Endothelial cell of umbilical vein (primary cell): ENCODE results near the gene NEUROD4. TPM values are rescaled to one million over a fixed set of nuclear protein-coding genes. Genes with fewer than 3 reads are reported as not detected.

Source experiments
- BruUV-seq: library from RNA; stranded (reverse); fragments of 400-500 nt; replicated peaks from 2 replicates; lab custom pipeline; 2021; lab: Mats Ljungman, UMichigan
- CTCF ChIA-PET: fragments of 300-600, 350-600 bp; sonication (Branson Sonifier 250); formaldehyde crosslinking; loops from one replicate; lab custom pipeline; 2021; ENCODE audit warnings: antibody characterized with exemption, inconsistent platforms; lab: Charles Lee
- POLR2A ChIA-PET: fragments of 300-600, 350-600 bp; sonication (Branson Sonifier 250); formaldehyde crosslinking; loops from one replicate; lab custom pipeline; 2021; ENCODE audit warnings: antibody characterized with exemption, inconsistent platforms; lab: Charles Lee
- DNase-seq: peaks from one replicate; pipeline ENCODE4 v3.0.0-alpha.2; 2011; ENCODE audit warnings: low read depth, low spot score
- FAIRE-seq: peaks from 2 replicates; lab custom pipeline; 2011; peaks lifted over from hg19 to GRCh38; lab: Jason Lieb, UNC
- H2AFZ ChIP-seq: 2 replicates; pipeline ENCODE4 v1.6.0; 2012; ENCODE audit warnings: low read depth, low read length, control low read depth, inconsistent platforms
- H3K27ac ChIP-seq: 2 replicates; pipeline ENCODE4 v1.5.1; 2011; ENCODE audit warnings: low read depth, mild to moderate bottlenecking, control low read depth, low read length, moderate library complexity; ENCODE audit not compliant: insufficient read depth
- H3K27me3 ChIP-seq, 2 experiments: 2 replicates each; pipeline versions ENCODE4 v1.6.0 to v1.6.1; 2011; ENCODE audit warnings: low read length in 2 of 2, mixed read lengths in 1 of 2; ENCODE audit not compliant: control insufficient read depth in 2 of 2, insufficient read depth in 2 of 2
- H3K36me3 ChIP-seq, 2 experiments: 2 replicates in 1 of 2; 3 replicates in 1 of 2; pipeline ENCODE4 v1.5.1; 2011; ENCODE audit warnings: low read length in 2 of 2, mild to moderate bottlenecking in 1 of 2, moderate library complexity in 1 of 2; ENCODE audit not compliant: control insufficient read depth in 2 of 2, insufficient read depth in 2 of 2; ENCODE audit errors: extremely low read depth in 1 of 2
- H3K4me1 ChIP-seq: 3 replicates; pipeline ENCODE4 v1.5.1; 2011; ENCODE audit warnings: mild to moderate bottlenecking, low read length; ENCODE audit not compliant: control insufficient read depth, insufficient read depth; ENCODE audit errors: extremely low read depth
- H3K4me2 ChIP-seq: 2 replicates; pipeline ENCODE4 v1.6.1; 2011; ENCODE audit warnings: low read length, control low read depth, mixed read lengths; ENCODE audit not compliant: insufficient read depth
- H3K4me3 ChIP-seq, 3 experiments: fragments of 200-600 bp in 1 of 3; sonication (generic), shearing (Covaris generic) in 1 of 3; replicated peaks in 1 of 3; 2 replicates each; pipeline ENCODE4 v1.5.1; 2011 to 2016; ENCODE audit warnings: control low read depth in 3 of 3, low read length in 3 of 3, mild to moderate bottlenecking in 2 of 3, inconsistent platforms in 1 of 3, low read depth in 1 of 3, moderate library complexity in 1 of 3; ENCODE audit not compliant: insufficient read depth in 1 of 3
- H3K79me2 ChIP-seq: 2 replicates; pipeline ENCODE4 v1.6.0; 2012; ENCODE audit warnings: low read length, inconsistent platforms; ENCODE audit not compliant: control insufficient read depth, insufficient read depth
- H3K9ac ChIP-seq: replicated peaks from 2 replicates; pipeline ENCODE3; 2011; ENCODE audit warnings: low read length, control low read depth; ENCODE audit not compliant: insufficient read depth; ENCODE audit errors: extremely low read depth
- H3K9me1 ChIP-seq: replicated peaks from 3 replicates; pipeline ENCODE4 v1.6.0; 2011; ENCODE audit warnings: mild to moderate bottlenecking, low read length; ENCODE audit not compliant: control insufficient read depth, insufficient read depth; ENCODE audit errors: extremely low read depth
- H3K9me3 ChIP-seq: replicated peaks from 2 replicates; pipeline ENCODE4 v1.5.1; 2012; ENCODE audit warnings: low read length, inconsistent platforms; ENCODE audit not compliant: control insufficient read depth, insufficient read depth
- H4K20me1 ChIP-seq: replicated peaks from 2 replicates; pipeline ENCODE3; 2011; ENCODE audit warnings: mild to moderate bottlenecking, low read length; ENCODE audit not compliant: control insufficient read depth, insufficient read depth; ENCODE audit errors: extremely low read depth
- EZH2 ChIP-seq: IDR thresholded peaks from 2 replicates; pipeline ENCODE4 v1.6.1; 2012; ENCODE audit warnings: borderline replicate concordance, low read depth, mild to moderate bottlenecking, moderate library complexity, low read length, inconsistent platforms; ENCODE audit not compliant: severe bottlenecking
- FOS ChIP-seq: IDR thresholded peaks from 2 replicates; pipeline ENCODE4 v1.6.1; 2011; ENCODE audit warnings: mild to moderate bottlenecking, low read length, moderate library complexity, borderline replicate concordance; ENCODE audit not compliant: insufficient read depth
- GATA2 ChIP-seq: IDR thresholded peaks from 2 replicates; pipeline ENCODE4 v1.7.0; 2011; ENCODE audit warnings: low read depth, mild to moderate bottlenecking, moderate library complexity, mixed read lengths, low read length; ENCODE audit not compliant: insufficient read length, insufficient read depth
- JUN ChIP-seq: IDR thresholded peaks from 2 replicates; pipeline ENCODE4 v1.6.1; 2011; ENCODE audit warnings: borderline replicate concordance, low read depth; ENCODE audit not compliant: insufficient read length, insufficient read depth
- MYC ChIP-seq: IDR thresholded peaks from one replicate; pipeline ENCODE4 v1.6.1; 2011; ENCODE audit warnings: mild to moderate bottlenecking, low read depth, low read length
- POLR2A ChIP-seq: IDR thresholded peaks from 2 replicates; pipeline ENCODE4 v1.6.1; 2012; ENCODE audit warnings: low read depth, mild to moderate bottlenecking, control low read depth, low read length
- POLR2AphosphoS5 ChIP-seq: IDR thresholded peaks from 2 replicates; pipeline ENCODE4 v1.6.1; 2012; ENCODE audit warnings: low read depth, mild to moderate bottlenecking, control low read depth, low read length, moderate library complexity; ENCODE audit not compliant: insufficient read depth
- dilution Hi-C: fragments of 300-500 bp; cut with MboI; formaldehyde crosslinking; loops from one replicate; pipeline ENCODE4 v1.15.0; 2019; ENCODE audit warnings: low sequenced_read_pairs; ENCODE audit not compliant: extremely low pct_ligation_motif_present
- intact Hi-C: fragments of 100-400 bp; cut with micrococcal nuclease; formaldehyde crosslinking; loops from one replicate; pipeline ENCODE4 v1.10.0; 2022
- polyA plus RNA-seq, 4 experiments: library from polyadenylated mRNA; depleted of rRNA in 3 of 4; stranded (reverse) in 3 of 4; unstranded in 1 of 4; fragments of >200 nt; gene quantifications; 2 replicates each; pipeline versions ENCODE4 v1.2.1 to v1.2.3, GENCODE V29; 2011 to 2012; ENCODE audit warnings: missing spikeins in 1 of 4
- total RNA-seq: library from RNA; stranded (reverse); gene quantifications from 2 replicates; pipeline ENCODE4 v1.2.3, GENCODE V29; 2021
- TF ChIP-seq, protein P1 (sequence below), 2 donors: IDR thresholded peaks; 1 replicate in 1 of 2; 2 replicates in 1 of 2; pipeline ENCODE4 v1.5.1; 2011; ENCODE audit warnings: low read length in 2 of 2, mild to moderate bottlenecking in 2 of 2, moderate library complexity in 2 of 2, control low read depth in 1 of 2, inconsistent platforms in 1 of 2, low read depth in 1 of 2; ENCODE audit not compliant: insufficient read depth in 1 of 2; ENCODE audit errors: extremely low read depth in 1 of 2
- TF ChIP-seq, protein P2 (sequence below): IDR thresholded peaks from 2 replicates; pipeline ENCODE4 v1.6.1; 2011; ENCODE audit not compliant: insufficient read depth, insufficient read length

Gene NEUROD4
- total and polyA plus RNA-seq, 2 donors (not counting 3 experiments of a cell fraction or from before 2014, with no cell fraction given), result not detected

DNA sequence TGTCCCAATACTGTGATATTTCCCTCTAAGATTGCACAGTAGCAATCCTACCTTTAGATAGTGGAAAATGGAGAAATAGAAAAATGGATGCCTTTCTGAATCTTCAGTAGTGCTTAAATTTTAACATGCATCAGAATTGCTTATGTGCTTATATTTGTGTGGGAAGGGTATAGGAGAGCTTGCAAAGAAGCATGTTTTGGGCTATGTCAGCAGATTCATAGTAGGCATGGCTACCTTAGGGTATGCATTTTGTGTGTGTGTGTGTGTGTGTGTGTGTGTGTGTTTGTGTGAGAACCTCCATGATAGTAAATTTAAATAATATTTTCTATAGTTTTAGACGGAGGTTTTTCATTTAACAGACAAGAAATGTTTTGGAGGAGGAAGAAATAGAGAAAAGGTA is 38.3 kb downstream of the NEUROD4 start:
- FAIRE-seq, result no peak
- H4K20me1 ChIP-seq, result no peaks in the 10 kb centered on the region
- no peak for DNase-seq
- H3K79me2 ChIP-seq, result no peaks in the 10 kb centered on the region
- H3K4me2 ChIP-seq, result no peak overlapping the region
- H3K4me3 ChIP-seq, result no peak overlapping the region
- TF ChIP-seq POLR2A (no peak), MYC (no peak), EZH2 (no peak), GATA2 (no peak), POLR2AphosphoS5 (no peak), JUN (no peak), FOS (no peak)
- TF ChIP-seq, protein P1, sequence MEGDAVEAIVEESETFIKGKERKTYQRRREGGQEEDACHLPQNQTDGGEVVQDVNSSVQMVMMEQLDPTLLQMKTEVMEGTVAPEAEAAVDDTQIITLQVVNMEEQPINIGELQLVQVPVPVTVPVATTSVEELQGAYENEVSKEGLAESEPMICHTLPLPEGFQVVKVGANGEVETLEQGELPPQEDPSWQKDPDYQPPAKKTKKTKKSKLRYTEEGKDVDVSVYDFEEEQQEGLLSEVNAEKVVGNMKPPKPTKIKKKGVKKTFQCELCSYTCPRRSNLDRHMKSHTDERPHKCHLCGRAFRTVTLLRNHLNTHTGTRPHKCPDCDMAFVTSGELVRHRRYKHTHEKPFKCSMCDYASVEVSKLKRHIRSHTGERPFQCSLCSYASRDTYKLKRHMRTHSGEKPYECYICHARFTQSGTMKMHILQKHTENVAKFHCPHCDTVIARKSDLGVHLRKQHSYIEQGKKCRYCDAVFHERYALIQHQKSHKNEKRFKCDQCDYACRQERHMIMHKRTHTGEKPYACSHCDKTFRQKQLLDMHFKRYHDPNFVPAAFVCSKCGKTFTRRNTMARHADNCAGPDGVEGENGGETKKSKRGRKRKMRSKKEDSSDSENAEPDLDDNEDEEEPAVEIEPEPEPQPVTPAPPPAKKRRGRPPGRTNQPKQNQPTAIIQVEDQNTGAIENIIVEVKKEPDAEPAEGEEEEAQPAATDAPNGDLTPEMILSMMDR (IDR thresholded peaks at IDR 0.05; ENCODE audit: extremely low read depth in 1 of 2, insufficient read depth in 1 of 2, low read depth in 1 of 2, low read length in 2 of 2), result no peak
- TF ChIP-seq, protein P2, sequence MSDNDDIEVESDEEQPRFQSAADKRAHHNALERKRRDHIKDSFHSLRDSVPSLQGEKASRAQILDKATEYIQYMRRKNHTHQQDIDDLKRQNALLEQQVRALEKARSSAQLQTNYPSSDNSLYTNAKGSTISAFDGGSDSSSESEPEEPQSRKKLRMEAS, result no peak
- dilution Hi-C loops, result no loop called here
- CTCF ChIA-PET, result interaction anchor here (1.9 kb wide), 1 partner anchor 10 kb away, joined by 9 read pairs; no protein-coding TSS in a partner anchor
- BruUV-seq, result no TSS peak
- H3K9ac ChIP-seq, result no peak overlapping the region
- H3K27me3 ChIP-seq, result peaks cover 0 to 3% of the 10 kb centered on the region in 2 experiments
- H3K36me3 ChIP-seq, result no peaks in the 10 kb centered on the region
- no peaks in the 10 kb centered on the region for H3K9me1 ChIP-seq
- no peaks in the 10 kb centered on the region for H3K4me1 ChIP-seq
- intact Hi-C loops, result no loop called here
- no peaks in the 10 kb centered on the region for H3K9me3 ChIP-seq
- H2AFZ ChIP-seq, result no peak overlapping the region
- POLR2A ChIA-PET, result no interaction called here
- H3K27ac ChIP-seq, result no peak overlapping the region
